Hepatocyte (in vitro differentiated cells): ENCODE measurements around the gene DEPP1. TPM values are rescaled to one million over a fixed set of nuclear protein-coding genes. Genes with fewer than 3 reads are reported as not detected.

ENCODE experiments used
- DNase-seq: peaks from one replicate; pipeline ENCODE4 v3.0.0-alpha.2; 2016; ENCODE audit warnings: low spot score
- H2AFZ ChIP-seq: fragments of 200-600 bp; sonication (generic); 2 replicates; pipeline ENCODE4 v1.6.0; 2016; ENCODE audit warnings: antibody characterized with exemption, mild to moderate bottlenecking
- H3K27ac ChIP-seq: fragments of 200-600 bp; sonication (generic); 2 replicates; pipeline ENCODE4 v1.5.1; 2016; ENCODE audit warnings: mild to moderate bottlenecking
- H3K27me3 ChIP-seq: fragments of 200-600 bp; sonication (generic); 2 replicates; pipeline ENCODE4 v1.6.1; 2016
- H3K36me3 ChIP-seq: fragments of 200-600 bp; sonication (generic); replicated peaks from 2 replicates; pipeline ENCODE4 v1.5.1; 2016; ENCODE audit warnings: low read depth; ENCODE audit not compliant: insufficient read depth
- H3K4me1 ChIP-seq: fragments of 200-600 bp; sonication (generic); 2 replicates; pipeline ENCODE4 v1.5.1; 2016; ENCODE audit warnings: mild to moderate bottlenecking, moderate library complexity; ENCODE audit not compliant: insufficient read depth
- H3K4me2 ChIP-seq: fragments of 200-600 bp; sonication (generic); 2 replicates; pipeline ENCODE4 v1.6.0; 2016
- H3K4me3 ChIP-seq: fragments of 200-600 bp; sonication (generic); 2 replicates; pipeline ENCODE4 v1.5.1; 2016; ENCODE audit warnings: mild to moderate bottlenecking
- H3K79me2 ChIP-seq: fragments of 200-600 bp; sonication (generic); 2 replicates; pipeline ENCODE4 v1.6.0; 2017; ENCODE audit warnings: mild to moderate bottlenecking
- H3K9me2 ChIP-seq: fragments of 200-600 bp; sonication (generic); replicated peaks from 2 replicates; pipeline ENCODE4 v1.6.0; 2017; ENCODE audit warnings: mild to moderate bottlenecking; ENCODE audit not compliant: insufficient read depth
- H3K9me3 ChIP-seq: fragments of 200-600 bp; sonication (generic); 2 replicates; pipeline ENCODE4 v1.5.1; 2016; ENCODE audit warnings: low read depth, mild to moderate bottlenecking
- H4K20me1 ChIP-seq: fragments of 200-600 bp; sonication (generic); 2 replicates; pipeline ENCODE4 v1.6.0; 2016; ENCODE audit warnings: mild to moderate bottlenecking; ENCODE audit not compliant: insufficient read depth, poor library complexity, severe bottlenecking
- EZH2 ChIP-seq: fragments of 200-600 bp; sonication (generic); IDR thresholded peaks from 2 replicates; pipeline ENCODE4 v1.6.1; 2016; ENCODE audit warnings: antibody characterized with exemption, mild to moderate bottlenecking, borderline replicate concordance
- EZH2phosphoT487 ChIP-seq: fragments of 200-600 bp; sonication (generic); IDR thresholded peaks from one replicate; pipeline ENCODE4 v1.6.1; 2018; ENCODE audit warnings: antibody characterized with exemption, mild to moderate bottlenecking, low read depth, moderate library complexity; ENCODE audit not compliant: unreplicated experiment, severe bottlenecking
- WGBS: methylation state at CpG from one replicate; pipeline ENCODE4 v1.1.6; 2016; ENCODE audit warnings: low lambda C conversion rate; ENCODE audit errors: missing lambda C conversion rate; 5-methylcytosine and 5-hydroxymethylcytosine counted together
- polyA plus RNA-seq: library from polyadenylated mRNA; unstranded; fragments of >200 nt; fragmentation: Nextera tagmentation; extraction: Ambion mirVana; gene quantifications from 2 replicates; pipeline ENCODE4 v1.2.1, GENCODE V29; 2016
- total RNA-seq: library from RNA; depleted of rRNA; stranded (reverse); fragments of >200 nt; gene quantifications from 2 replicates; pipeline ENCODE4 v1.2.3, GENCODE V29; 2014
- TF ChIP-seq, protein P1 (sequence below): fragments of 200-600 bp; sonication (generic); IDR thresholded peaks from 2 replicates; pipeline ENCODE4 v1.5.1; 2016; ENCODE audit warnings: antibody characterized with exemption, mild to moderate bottlenecking; ENCODE audit not compliant: poor library complexity

Gene DEPP1
- total and polyA plus RNA-seq, 2 experiments from 2014 or later, result 30.6 to 54.7 TPM

DNA sequence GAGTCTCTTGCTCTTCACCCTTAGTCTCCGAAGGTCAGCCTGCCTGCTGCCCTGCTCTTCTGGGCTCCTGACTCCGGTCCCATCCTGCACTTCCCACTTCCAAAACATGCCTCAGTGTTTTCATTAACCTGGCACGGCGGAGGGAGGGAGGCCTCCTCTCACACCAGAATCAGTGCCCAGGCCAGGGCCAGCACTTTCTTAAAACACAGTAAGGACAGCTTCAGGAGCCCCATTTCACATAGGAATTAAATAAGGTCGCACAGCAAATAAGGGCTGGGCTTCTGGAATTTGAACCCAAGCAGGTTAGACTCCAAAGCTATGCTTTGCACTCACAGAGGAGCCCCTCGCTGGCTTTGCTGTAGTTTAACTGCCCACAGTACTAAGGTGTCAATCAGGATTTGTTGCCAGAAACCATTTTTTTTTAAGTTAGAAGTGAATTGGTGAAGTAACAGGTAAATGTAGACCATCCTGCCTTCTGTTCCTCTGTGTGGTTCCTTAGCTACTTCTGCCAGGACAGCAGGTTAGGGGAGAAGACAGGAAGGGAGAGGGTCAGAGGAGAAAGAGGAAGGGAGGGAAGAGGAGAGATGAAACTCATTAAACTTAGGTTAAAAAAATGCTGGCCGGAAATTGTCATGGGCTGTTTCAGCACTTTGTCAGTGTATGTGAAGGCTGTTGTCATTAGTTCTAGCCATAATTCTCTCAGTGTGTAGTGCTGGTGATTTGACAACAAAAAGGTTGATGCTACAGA lies 18.0 kb downstream of the DEPP1 start:
- 71% methylated on average over 7 of the region's 7 CpGs for WGBS
- no peaks in the 10 kb centered on the region for H3K27me3 ChIP-seq
- no peaks in the 10 kb centered on the region for H3K36me3 ChIP-seq
- TF ChIP-seq EZH2, result no peak
- TF ChIP-seq, protein P1, sequence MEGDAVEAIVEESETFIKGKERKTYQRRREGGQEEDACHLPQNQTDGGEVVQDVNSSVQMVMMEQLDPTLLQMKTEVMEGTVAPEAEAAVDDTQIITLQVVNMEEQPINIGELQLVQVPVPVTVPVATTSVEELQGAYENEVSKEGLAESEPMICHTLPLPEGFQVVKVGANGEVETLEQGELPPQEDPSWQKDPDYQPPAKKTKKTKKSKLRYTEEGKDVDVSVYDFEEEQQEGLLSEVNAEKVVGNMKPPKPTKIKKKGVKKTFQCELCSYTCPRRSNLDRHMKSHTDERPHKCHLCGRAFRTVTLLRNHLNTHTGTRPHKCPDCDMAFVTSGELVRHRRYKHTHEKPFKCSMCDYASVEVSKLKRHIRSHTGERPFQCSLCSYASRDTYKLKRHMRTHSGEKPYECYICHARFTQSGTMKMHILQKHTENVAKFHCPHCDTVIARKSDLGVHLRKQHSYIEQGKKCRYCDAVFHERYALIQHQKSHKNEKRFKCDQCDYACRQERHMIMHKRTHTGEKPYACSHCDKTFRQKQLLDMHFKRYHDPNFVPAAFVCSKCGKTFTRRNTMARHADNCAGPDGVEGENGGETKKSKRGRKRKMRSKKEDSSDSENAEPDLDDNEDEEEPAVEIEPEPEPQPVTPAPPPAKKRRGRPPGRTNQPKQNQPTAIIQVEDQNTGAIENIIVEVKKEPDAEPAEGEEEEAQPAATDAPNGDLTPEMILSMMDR, result no peak
- no peak for TF ChIP-seq EZH2phosphoT487
- H3K27ac ChIP-seq, result peak overlapping the region; percentile 66
- DNase-seq, result no peak
- no peak overlapping the region for H3K4me3 ChIP-seq
- no peak overlapping the region for H2AFZ ChIP-seq
- H3K4me2 ChIP-seq, result peak overlapping the region; percentile 80
- H4K20me1 ChIP-seq, result no peaks in the 10 kb centered on the region
- H3K79me2 ChIP-seq, result peaks cover 21% of the 10 kb centered on the region
- H3K9me2 ChIP-seq, result no peaks in the 10 kb centered on the region
- H3K9me3 ChIP-seq, result no peaks in the 10 kb centered on the region
- H3K4me1 ChIP-seq, result peaks cover 55% of the 10 kb centered on the region

DNA sequence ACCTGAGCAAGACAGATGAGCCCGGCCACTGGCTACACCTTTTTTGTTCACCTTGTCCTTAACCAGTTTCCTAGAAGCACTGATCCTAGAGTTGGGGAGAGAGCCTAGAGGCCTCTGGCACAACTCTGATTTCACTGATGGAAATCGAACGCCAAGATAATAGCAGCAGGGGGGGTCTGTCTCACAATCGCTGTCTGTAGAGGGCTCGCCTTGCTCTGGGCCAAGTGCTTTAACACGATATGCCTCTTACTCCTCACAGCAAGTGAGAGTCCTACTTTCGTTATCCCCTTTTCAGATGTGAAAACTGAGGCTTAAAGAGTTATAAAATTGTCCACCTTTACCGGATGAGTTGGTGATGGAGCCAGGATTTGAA lies 18.5 kb downstream of the DEPP1 start:
- Histone ChIP-seq H3K36me3 (no peaks in the 10 kb centered on the region), H3K4me1 (peaks cover 49% of the 10 kb centered on the region), H3K27ac (peak overlapping the region; percentile 66), H3K4me3 (peak overlapping the region; percentile 18), H4K20me1 (no peaks in the 10 kb centered on the region), H2AFZ (peak overlapping the region; percentile 55), H3K4me2 (peak overlapping the region; percentile 80), H3K27me3 (no peaks in the 10 kb centered on the region), H3K9me3 (no peaks in the 10 kb centered on the region), H3K79me2 (peaks cover 21% of the 10 kb centered on the region), H3K9me2 (no peaks in the 10 kb centered on the region)
- DNase-seq, result no peak
- TF ChIP-seq, protein P1, result no peak
- no peak for TF ChIP-seq EZH2
- TF ChIP-seq EZH2phosphoT487, result no peak
- WGBS, result 48% methylated on average over 8 of the region's 8 CpGs

DNA sequence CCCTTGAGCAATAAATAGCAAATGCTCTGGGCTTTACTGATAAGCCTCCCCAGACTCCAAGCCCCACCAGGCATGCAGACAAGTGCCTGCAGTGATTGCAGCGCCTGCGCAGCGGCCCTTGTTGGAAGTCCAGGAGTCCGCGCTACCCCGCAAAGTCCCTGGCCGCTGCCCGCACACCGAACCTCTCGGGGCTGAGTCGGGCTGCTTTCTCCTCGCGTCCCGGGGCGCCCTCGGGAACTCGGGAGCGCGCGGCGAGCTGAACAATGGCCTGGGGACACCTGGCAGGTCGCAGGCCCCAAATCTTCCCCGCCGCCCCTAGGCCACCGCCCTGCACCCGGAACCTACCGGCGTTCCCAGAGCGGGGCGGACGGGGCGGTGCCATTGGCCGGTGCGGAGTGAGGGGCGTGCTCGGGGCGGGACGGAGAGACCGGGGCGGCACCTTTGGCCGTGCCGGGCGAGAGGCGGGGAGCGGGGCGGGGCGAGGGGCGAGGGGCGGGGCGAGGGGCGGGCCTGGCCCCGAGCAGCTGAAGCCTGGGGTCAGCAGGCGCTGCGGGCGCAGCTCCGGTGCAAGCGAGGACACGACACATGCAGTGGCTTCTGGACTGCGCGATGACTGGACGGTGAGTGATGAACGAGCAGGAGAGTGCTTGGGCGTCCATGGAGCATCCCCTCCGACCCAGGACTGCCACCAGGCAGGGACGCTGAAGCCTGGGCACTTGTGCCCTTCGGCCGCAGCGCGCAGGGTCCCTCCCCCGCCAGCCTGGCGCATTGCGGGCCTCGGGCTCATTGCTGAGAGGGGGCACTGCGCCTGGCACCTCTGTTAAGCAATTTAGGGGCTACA lies 19.1 kb downstream of the DEPP1 start, which contains the start of gene RASSF4:
TSS of gene RASSF4 (plus strand) at position 556 of the 841 bp plus-strand sequence. CDS start 10,401 bp downstream, outside the sequence.
- peak within 1 kb of the TSS; percentile 97 for H3K27ac ChIP-seq
- peak within 1 kb of the TSS; percentile 71 for H2AFZ ChIP-seq
- no peaks in the 10 kb centered on the region for H3K9me2 ChIP-seq
- DNase-seq, result peak; percentile 95
- H3K27me3 ChIP-seq, result no peaks in the 10 kb centered on the region
- H3K36me3 ChIP-seq, result no peaks in the 10 kb centered on the region
- H3K4me3 ChIP-seq, result peak within 1 kb of the TSS; percentile 69
- H3K4me2 ChIP-seq, result peak within 1 kb of the TSS; percentile 80
- no peaks in the 10 kb centered on the region for H3K9me3 ChIP-seq
- peaks cover 21% of the 10 kb centered on the region for H3K79me2 ChIP-seq
- H4K20me1 ChIP-seq, result no peaks in the 10 kb centered on the region
- 5% methylated on average over 41 of the region's 74 CpGs for WGBS
- TF ChIP-seq, protein P1, result no peak
- no peak for TF ChIP-seq EZH2phosphoT487
- TF ChIP-seq EZH2, result no peak
- H3K4me1 ChIP-seq, result peaks cover 43% of the 10 kb centered on the region
